ENCODE results near the gene CEP170B.
A peak's percentile ranks its signal among the peaks of the same experiment; 100 is the strongest.
"Not testable (repeated sequence)": the region's sequence is repeated elsewhere in the genome, so short reads cannot be mapped to it uniquely, and the experiment has no call there.

Gene CEP170B

GRCh38 chr14:104919152-104919992, 54.3 kb downstream of the CEP170B start:
- not testable (repeated sequence) for DNase-seq (ENCODE audit: low spot score)

GRCh38 chr14:104919993-104920315, 54.9 kb downstream of the CEP170B start:
- no peak for DNase-seq (ENCODE audit: low spot score)

GRCh38 chr14:104923640-104924420, 58.8 kb downstream of the CEP170B start:
- DNase-seq (ENCODE audit: low spot score): no peak

GRCh38 chr14:104924421-104925213, 59.5 kb downstream of the CEP170B start, which contains the start of gene PLD4:
TSS of gene PLD4 (plus strand) at chr14:104924879. CDS start at chr14:104927141, 2,262 bp downstream.
- no peak for DNase-seq (ENCODE audit: low spot score)

GRCh38 chr14:104925214-104925854, 60.3 kb downstream of the CEP170B start:
- no peak for DNase-seq (ENCODE audit: low spot score)

- DNase-seq (ENCODE audit: low spot score): no peak
Observed at GRCh38 chr14:104925855-104926609, 61.0 kb downstream of the CEP170B start.

- no peak for DNase-seq (ENCODE audit: low spot score)
Observed at GRCh38 chr14:104926619-104927431, 61.8 kb downstream of the CEP170B start.

- no peak for DNase-seq (ENCODE audit: low spot score)
Observed at GRCh38 chr14:104927432-104927816, 62.4 kb downstream of the CEP170B start.

GRCh38 chr14:104927901-104928300, 62.8 kb downstream of the CEP170B start:
- DNase-seq (ENCODE audit: low spot score): no peak

- DNase-seq (ENCODE audit: low spot score): no peak
Observed at GRCh38 chr14:104928391-104929133, 63.5 kb downstream of the CEP170B start.

GRCh38 chr14:104929268-104930230, 64.5 kb downstream of the CEP170B start:
- DNase-seq (ENCODE audit: low spot score): no peak

- DNase-seq (ENCODE audit: low spot score): no peak
Observed at GRCh38 chr14:104930526-104931303, 65.6 kb downstream of the CEP170B start.

GRCh38 chr14:104931304-104931770, 66.3 kb downstream of the CEP170B start:
- DNase-seq (ENCODE audit: low spot score): no peak

GRCh38 chr14:104931771-104932675, 67.0 kb downstream of the CEP170B start:
- no peak for DNase-seq (ENCODE audit: low spot score)

GRCh38 chr14:104932676-104933631, 67.9 kb downstream of the CEP170B start:
- DNase-seq (ENCODE audit: low spot score): peak; percentile 26
